ENCODE measurements around the gene MRPL40.

MRPL40 gene

DNA sequence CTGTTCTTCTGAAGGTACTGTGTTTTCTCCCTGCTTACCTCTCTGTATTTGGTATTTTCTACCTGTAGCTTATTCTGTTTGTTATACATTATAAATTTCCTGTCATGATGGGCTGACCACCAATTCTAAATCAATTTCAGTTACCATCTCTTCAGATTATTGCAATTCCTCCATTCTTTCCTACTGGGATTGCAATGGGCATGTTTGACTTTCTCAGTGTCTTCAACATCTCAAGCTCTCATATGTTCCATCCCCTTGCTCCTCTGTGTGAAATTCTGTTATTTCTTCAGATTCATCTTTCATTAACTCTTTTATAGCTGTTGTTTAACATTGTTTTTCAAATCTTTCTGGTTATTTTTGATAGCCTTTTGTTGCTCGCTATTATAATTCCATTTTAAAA, 30.7 kb downstream of the MRPL40 start:
- H3K27me3 ChIP-seq (ENCODE audit: insufficient read depth, low read length, poor library complexity), result no peaks in the 10 kb centered on the region
- H3K4me1 ChIP-seq (ENCODE audit: control insufficient read depth, low read depth, low read length), result no peaks in the 10 kb centered on the region
- no peak overlapping the region for H3K18ac ChIP-seq (ENCODE audit: low read length)
- DNase-seq, result no peak
- no peak overlapping the region for H3K4me2 ChIP-seq (ENCODE audit: low read length)
- H3K4me3 ChIP-seq (ENCODE audit: low read length), result no peak overlapping the region
- no peak overlapping the region for H2AK5ac ChIP-seq (ENCODE audit: low read length)
- H3K9ac ChIP-seq (ENCODE audit: low read length), result no peak overlapping the region
- H3K36me3 ChIP-seq (ENCODE audit: control insufficient read depth, insufficient read depth, low read length), result peaks cover 10% of the 10 kb centered on the region
- no peak overlapping the region for H3K4ac ChIP-seq (ENCODE audit: low read depth, low read length)
- H2BK5ac ChIP-seq (ENCODE audit: low read length), result no peak overlapping the region
- no peaks in the 10 kb centered on the region for H3K79me1 ChIP-seq (ENCODE audit: low read length)
- H3K79me2 ChIP-seq (ENCODE audit: control insufficient read depth, insufficient read depth, low read length), result no peaks in the 10 kb centered on the region
- no peak overlapping the region for H4K8ac ChIP-seq (ENCODE audit: low read depth, low read length)
- WGBS (ENCODE audit: extremely low coverage, insufficient coverage, low lambda C conversion rate), result no CpG with 5 or more reads among the region's 1 CpG
- no peak overlapping the region for H3K27ac ChIP-seq (ENCODE audit: low read depth, low read length)
- no peak overlapping the region for H3K23ac ChIP-seq (ENCODE audit: low read length)
- no peak overlapping the region for H4K5ac ChIP-seq (ENCODE audit: low read length)
- H3K56ac ChIP-seq (ENCODE audit: low read length), result no peak overlapping the region
- H2BK15ac ChIP-seq (replicated peaks; ENCODE audit: low read depth), result no peak overlapping the region
- H2BK120ac ChIP-seq (ENCODE audit: low read depth, low read length), result no peak overlapping the region

- H3K18ac ChIP-seq (ENCODE audit: low read length), result no peak overlapping the region
- H4K5ac ChIP-seq (ENCODE audit: low read length), result no peak overlapping the region
- H2AK5ac ChIP-seq (ENCODE audit: low read length), result no peak overlapping the region
- no peaks in the 10 kb centered on the region for H3K79me1 ChIP-seq (ENCODE audit: low read length)
- H2BK15ac ChIP-seq (replicated peaks; ENCODE audit: low read depth), result no peak overlapping the region
- H3K4me2 ChIP-seq (ENCODE audit: low read length), result no peak overlapping the region
- no peak overlapping the region for H3K23ac ChIP-seq (ENCODE audit: low read length)
- H3K4ac ChIP-seq (ENCODE audit: low read depth, low read length), result no peak overlapping the region
- no CpG with 5 or more reads among the region's 7 CpGs for WGBS (ENCODE audit: extremely low coverage, insufficient coverage, low lambda C conversion rate)
- H3K4me1 ChIP-seq (ENCODE audit: control insufficient read depth, low read depth, low read length), result no peaks in the 10 kb centered on the region
- no peaks in the 10 kb centered on the region for H3K27me3 ChIP-seq (ENCODE audit: insufficient read depth, low read length, poor library complexity)
- H3K79me2 ChIP-seq (ENCODE audit: control insufficient read depth, insufficient read depth, low read length), result no peaks in the 10 kb centered on the region
- no peak overlapping the region for H3K4me3 ChIP-seq (ENCODE audit: low read length)
- no peak overlapping the region for H3K56ac ChIP-seq (ENCODE audit: low read length)
- H2BK120ac ChIP-seq (ENCODE audit: low read depth, low read length), result no peak overlapping the region
- no peak overlapping the region for H3K27ac ChIP-seq (ENCODE audit: low read depth, low read length)
- no peak for DNase-seq
- H3K36me3 ChIP-seq (ENCODE audit: control insufficient read depth, insufficient read depth, low read length), result peaks cover 11% of the 10 kb centered on the region
- H4K8ac ChIP-seq (ENCODE audit: low read depth, low read length), result no peak overlapping the region
- no peak overlapping the region for H2BK5ac ChIP-seq (ENCODE audit: low read length)
- no peak overlapping the region for H3K9ac ChIP-seq (ENCODE audit: low read length)
Observed at GRCh38 chr22:19463491-19464469, 31.4 kb downstream of the MRPL40 start.

GRCh38 chr22:19464546-19464945, 32.2 kb downstream of the MRPL40 start:
- no peaks in the 10 kb centered on the region for H3K79me1 ChIP-seq (ENCODE audit: low read length)
- peaks cover 15% of the 10 kb centered on the region for H3K36me3 ChIP-seq (ENCODE audit: control insufficient read depth, insufficient read depth, low read length)
- no peak overlapping the region for H3K27ac ChIP-seq (ENCODE audit: low read depth, low read length)

GRCh38 chr22:19464975-19465374, 32.6 kb downstream of the MRPL40 start:
- H3K36me3 ChIP-seq (ENCODE audit: control insufficient read depth, insufficient read depth, low read length), result peaks cover 15% of the 10 kb centered on the region

More at GRCh38 chr22:19464546-19464945, 32.2 kb downstream of the MRPL40 start:
- no peak overlapping the region for H3K4ac ChIP-seq (ENCODE audit: low read depth, low read length)
- no CpG with 5 or more reads among the region's 1 CpG for WGBS (ENCODE audit: extremely low coverage, insufficient coverage, low lambda C conversion rate)
- no peak overlapping the region for H4K5ac ChIP-seq (ENCODE audit: low read length)
- no peak overlapping the region for H3K18ac ChIP-seq (ENCODE audit: low read length)
- no peak overlapping the region for H4K8ac ChIP-seq (ENCODE audit: low read depth, low read length)
- no peak for DNase-seq
- no peak overlapping the region for H3K23ac ChIP-seq (ENCODE audit: low read length)
- no peak overlapping the region for H3K56ac ChIP-seq (ENCODE audit: low read length)
- no peak overlapping the region for H2BK120ac ChIP-seq (ENCODE audit: low read depth, low read length)
- no peaks in the 10 kb centered on the region for H3K27me3 ChIP-seq (ENCODE audit: insufficient read depth, low read length, poor library complexity)
- H3K4me3 ChIP-seq (ENCODE audit: low read length), result no peak overlapping the region
- no peak overlapping the region for H3K4me2 ChIP-seq (ENCODE audit: low read length)
- H3K4me1 ChIP-seq (ENCODE audit: control insufficient read depth, low read depth, low read length), result no peaks in the 10 kb centered on the region
- H2AK5ac ChIP-seq (ENCODE audit: low read length), result no peak overlapping the region
- H3K9ac ChIP-seq (ENCODE audit: low read length), result no peak overlapping the region
- H2BK15ac ChIP-seq (replicated peaks; ENCODE audit: low read depth), result no peak overlapping the region
- H2BK5ac ChIP-seq (ENCODE audit: low read length), result no peak overlapping the region
- no peaks in the 10 kb centered on the region for H3K79me2 ChIP-seq (ENCODE audit: control insufficient read depth, insufficient read depth, low read length)

GRCh38 chr22:19466126-19466716, 33.9 kb downstream of the MRPL40 start:
- no peak overlapping the region for H2AK5ac ChIP-seq (ENCODE audit: low read length)
- H3K56ac ChIP-seq (ENCODE audit: low read length), result no peak overlapping the region
- H4K5ac ChIP-seq (ENCODE audit: low read length), result no peak overlapping the region
- H3K9ac ChIP-seq (ENCODE audit: low read length), result no peak overlapping the region
- H3K23ac ChIP-seq (ENCODE audit: low read length), result no peak overlapping the region
- H3K4ac ChIP-seq (ENCODE audit: low read depth, low read length), result no peak overlapping the region
- H3K79me1 ChIP-seq (ENCODE audit: low read length), result peaks cover 1% of the 10 kb centered on the region
- H3K27ac ChIP-seq (ENCODE audit: low read depth, low read length), result no peak overlapping the region
- H3K4me2 ChIP-seq (ENCODE audit: low read length), result no peak overlapping the region
- no peak overlapping the region for H2BK120ac ChIP-seq (ENCODE audit: low read depth, low read length)
- no peak overlapping the region for H2BK15ac ChIP-seq (replicated peaks; ENCODE audit: low read depth)
- H3K4me3 ChIP-seq (ENCODE audit: low read length), result no peak overlapping the region
- no peaks in the 10 kb centered on the region for H3K79me2 ChIP-seq (ENCODE audit: control insufficient read depth, insufficient read depth, low read length)
- peaks cover 18% of the 10 kb centered on the region for H3K36me3 ChIP-seq (ENCODE audit: control insufficient read depth, insufficient read depth, low read length)
- DNase-seq, result no peak
- no peak overlapping the region for H4K8ac ChIP-seq (ENCODE audit: low read depth, low read length)
- no peaks in the 10 kb centered on the region for H3K27me3 ChIP-seq (ENCODE audit: insufficient read depth, low read length, poor library complexity)
- H3K4me1 ChIP-seq (ENCODE audit: control insufficient read depth, low read depth, low read length), result no peaks in the 10 kb centered on the region
- H3K18ac ChIP-seq (ENCODE audit: low read length), result no peak overlapping the region
- no CpG with 5 or more reads among the region's 14 CpGs for WGBS (ENCODE audit: extremely low coverage, insufficient coverage, low lambda C conversion rate)
- H2BK5ac ChIP-seq (ENCODE audit: low read length), result no peak overlapping the region

More at GRCh38 chr22:19464975-19465374, 32.6 kb downstream of the MRPL40 start:
- Histone ChIP-seq H3K56ac (ENCODE audit: low read length) (no peak overlapping the region), H3K79me1 (ENCODE audit: low read length) (no peaks in the 10 kb centered on the region), H4K5ac (ENCODE audit: low read length) (no peak overlapping the region), H2BK15ac (replicated peaks; ENCODE audit: low read depth) (no peak overlapping the region), H3K79me2 (ENCODE audit: control insufficient read depth, insufficient read depth, low read length) (no peaks in the 10 kb centered on the region), H3K4me3 (ENCODE audit: low read length) (no peak overlapping the region), H2BK5ac (ENCODE audit: low read length) (no peak overlapping the region), H3K4ac (ENCODE audit: low read depth, low read length) (no peak overlapping the region), H3K27me3 (ENCODE audit: insufficient read depth, low read length, poor library complexity) (no peaks in the 10 kb centered on the region), H3K23ac (ENCODE audit: low read length) (no peak overlapping the region), H2BK120ac (ENCODE audit: low read depth, low read length) (no peak overlapping the region), H3K4me2 (ENCODE audit: low read length) (no peak overlapping the region), H4K8ac (ENCODE audit: low read depth, low read length) (no peak overlapping the region), H2AK5ac (ENCODE audit: low read length) (no peak overlapping the region), H3K9ac (ENCODE audit: low read length) (no peak overlapping the region), H3K27ac (ENCODE audit: low read depth, low read length) (no peak overlapping the region), H3K18ac (ENCODE audit: low read length) (no peak overlapping the region), H3K4me1 (ENCODE audit: control insufficient read depth, low read depth, low read length) (no peaks in the 10 kb centered on the region)
- WGBS (ENCODE audit: extremely low coverage, insufficient coverage, low lambda C conversion rate), result no CpG with 5 or more reads among the region's 4 CpGs
- no peak for DNase-seq

All from mesendoderm (in vitro differentiated cells).